HL-60 (cell line): ENCODE results near the gene UTF1.

ENCODE experiments used
- DNase-seq, 2 experiments: peaks; one replicate each; pipeline ENCODE4 v3.0.0-alpha.2; 2010 to 2020; ENCODE audit warnings: low read depth in 1 of 2, low spot score in 1 of 2
- H3K27ac ChIP-seq: fragments of 250-450 bp; sonication (Bioruptor Pico); replicated peaks from 2 replicates; pipeline ENCODE4 v1.5.1; 2020; ENCODE audit warnings: mild to moderate bottlenecking, moderate library complexity
- H3K27me3 ChIP-seq: fragments of 250-450 bp; sonication (Bioruptor Pico); 2 replicates; pipeline ENCODE4 v1.5.1; 2021; ENCODE audit warnings: mild to moderate bottlenecking, moderate library complexity; ENCODE audit not compliant: insufficient read depth, poor library complexity, severe bottlenecking
- H3K4me3 ChIP-seq: replicated peaks from 2 replicates; pipeline ENCODE4 v1.5.1; 2011; ENCODE audit warnings: mild to moderate bottlenecking, control low read depth, low read length; ENCODE audit not compliant: insufficient read depth
- GABPA ChIP-seq: IDR thresholded peaks from 2 replicates; pipeline ENCODE4 v1.6.1; 2012; ENCODE audit warnings: low read depth
- POLR2AphosphoS5 ChIP-seq: IDR thresholded peaks from 2 replicates; pipeline ENCODE4 v1.6.1; 2012; ENCODE audit warnings: low read depth
- SPI1 ChIP-seq: IDR thresholded peaks from 2 replicates; pipeline ENCODE4 v1.6.1; 2012; ENCODE audit warnings: low read depth, mild to moderate bottlenecking, borderline replicate concordance
- TF ChIP-seq, protein P1 (sequence below): IDR thresholded peaks from 2 replicates; pipeline ENCODE4 v1.6.1; 2012; ENCODE audit warnings: low read depth; ENCODE audit not compliant: insufficient replicate concordance
- TF ChIP-seq, protein P2 (sequence below): IDR thresholded peaks from one replicate; pipeline ENCODE4 v1.5.1; 2011; ENCODE audit warnings: low read length, control low read depth, inconsistent platforms; ENCODE audit not compliant: insufficient read depth

Gene UTF1

DNA sequence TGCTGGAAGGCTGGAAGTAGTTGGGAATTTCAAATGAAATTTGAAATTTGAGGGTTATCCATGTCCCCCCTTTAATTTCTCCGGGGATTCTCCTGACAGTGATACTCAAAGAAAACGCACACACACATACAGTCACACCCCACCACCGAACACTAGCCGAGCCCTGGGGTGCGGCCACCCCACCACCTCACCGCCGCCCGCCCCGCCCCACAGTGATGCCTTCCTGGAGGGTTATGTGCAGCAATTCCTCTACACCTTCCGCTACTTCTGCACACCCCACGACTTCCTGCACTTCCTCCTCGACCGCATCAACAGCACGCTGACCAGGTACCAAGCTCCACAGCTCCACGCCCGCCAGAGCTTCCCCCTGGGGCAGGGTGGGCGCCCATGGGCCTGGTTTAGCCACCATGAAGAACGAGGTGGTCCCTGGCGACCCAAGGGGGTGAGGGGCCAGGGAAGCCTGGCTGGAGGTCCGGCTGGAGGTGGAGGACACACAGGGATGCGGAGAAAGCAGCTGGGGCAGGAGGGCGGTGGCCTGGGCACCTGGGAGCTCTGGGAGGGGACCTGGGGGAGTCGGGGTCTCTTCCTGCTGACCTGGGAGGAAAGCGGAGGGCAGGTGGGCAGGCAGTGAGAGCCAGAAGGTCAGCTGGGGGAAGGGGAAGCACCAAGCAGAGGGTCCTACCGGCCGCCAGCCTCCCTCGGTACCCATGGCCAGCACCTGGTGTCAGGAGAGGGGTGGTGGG, 19.4 kb upstream of the UTF1 start:
- H3K27me3 ChIP-seq, result no peaks in the 10 kb centered on the region
- TF ChIP-seq POLR2AphosphoS5, result no peak
- peak; percentile 25; the same call in 1 of the 2 replicates for TF ChIP-seq SPI1
- no peak overlapping the region for H3K4me3 ChIP-seq
- H3K27ac ChIP-seq, result no peak overlapping the region
- no peak for DNase-seq

DNA sequence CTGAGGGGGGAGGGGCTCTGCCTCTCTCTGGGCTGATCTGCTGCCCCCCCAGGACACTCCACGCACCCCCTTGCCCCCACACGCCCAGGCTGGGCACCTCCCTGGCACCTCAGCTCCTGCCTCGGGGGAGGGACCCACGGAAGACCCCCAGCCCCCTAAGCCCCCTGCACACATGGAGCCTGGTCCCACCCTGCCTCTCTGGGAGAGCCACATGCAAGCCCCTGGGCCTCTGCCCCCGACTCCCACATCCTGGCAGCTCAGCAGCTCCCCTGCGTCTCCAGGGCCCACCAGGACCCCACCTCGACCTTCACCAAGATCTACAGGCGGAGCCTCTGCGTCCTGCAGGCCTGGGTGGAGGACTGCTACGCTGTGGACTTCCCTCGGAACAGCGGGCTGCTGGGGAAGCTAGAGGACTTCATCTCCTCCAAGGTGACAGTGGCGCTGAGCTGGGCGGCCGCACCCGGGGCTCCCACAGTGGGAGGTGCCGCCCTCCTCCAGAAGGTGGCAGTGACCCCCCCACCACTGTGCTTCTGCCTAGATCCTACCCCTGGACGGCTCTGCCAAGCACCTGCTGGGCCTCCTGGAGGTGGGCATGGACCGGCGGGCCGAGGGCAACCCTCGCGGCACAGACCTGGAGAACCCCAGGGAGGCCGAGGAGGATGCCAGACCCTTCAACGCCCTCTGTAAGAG, 18.7 kb upstream of the UTF1 start:
- no peak for DNase-seq
- TF ChIP-seq POLR2AphosphoS5, result no peak
- no peak for TF ChIP-seq GABPA
- TF ChIP-seq, protein P1, sequence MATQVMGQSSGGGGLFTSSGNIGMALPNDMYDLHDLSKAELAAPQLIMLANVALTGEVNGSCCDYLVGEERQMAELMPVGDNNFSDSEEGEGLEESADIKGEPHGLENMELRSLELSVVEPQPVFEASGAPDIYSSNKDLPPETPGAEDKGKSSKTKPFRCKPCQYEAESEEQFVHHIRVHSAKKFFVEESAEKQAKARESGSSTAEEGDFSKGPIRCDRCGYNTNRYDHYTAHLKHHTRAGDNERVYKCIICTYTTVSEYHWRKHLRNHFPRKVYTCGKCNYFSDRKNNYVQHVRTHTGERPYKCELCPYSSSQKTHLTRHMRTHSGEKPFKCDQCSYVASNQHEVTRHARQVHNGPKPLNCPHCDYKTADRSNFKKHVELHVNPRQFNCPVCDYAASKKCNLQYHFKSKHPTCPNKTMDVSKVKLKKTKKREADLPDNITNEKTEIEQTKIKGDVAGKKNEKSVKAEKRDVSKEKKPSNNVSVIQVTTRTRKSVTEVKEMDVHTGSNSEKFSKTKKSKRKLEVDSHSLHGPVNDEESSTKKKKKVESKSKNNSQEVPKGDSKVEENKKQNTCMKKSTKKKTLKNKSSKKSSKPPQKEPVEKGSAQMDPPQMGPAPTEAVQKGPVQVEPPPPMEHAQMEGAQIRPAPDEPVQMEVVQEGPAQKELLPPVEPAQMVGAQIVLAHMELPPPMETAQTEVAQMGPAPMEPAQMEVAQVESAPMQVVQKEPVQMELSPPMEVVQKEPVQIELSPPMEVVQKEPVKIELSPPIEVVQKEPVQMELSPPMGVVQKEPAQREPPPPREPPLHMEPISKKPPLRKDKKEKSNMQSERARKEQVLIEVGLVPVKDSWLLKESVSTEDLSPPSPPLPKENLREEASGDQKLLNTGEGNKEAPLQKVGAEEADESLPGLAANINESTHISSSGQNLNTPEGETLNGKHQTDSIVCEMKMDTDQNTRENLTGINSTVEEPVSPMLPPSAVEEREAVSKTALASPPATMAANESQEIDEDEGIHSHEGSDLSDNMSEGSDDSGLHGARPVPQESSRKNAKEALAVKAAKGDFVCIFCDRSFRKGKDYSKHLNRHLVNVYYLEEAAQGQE, result no peak
- TF ChIP-seq, protein P2, sequence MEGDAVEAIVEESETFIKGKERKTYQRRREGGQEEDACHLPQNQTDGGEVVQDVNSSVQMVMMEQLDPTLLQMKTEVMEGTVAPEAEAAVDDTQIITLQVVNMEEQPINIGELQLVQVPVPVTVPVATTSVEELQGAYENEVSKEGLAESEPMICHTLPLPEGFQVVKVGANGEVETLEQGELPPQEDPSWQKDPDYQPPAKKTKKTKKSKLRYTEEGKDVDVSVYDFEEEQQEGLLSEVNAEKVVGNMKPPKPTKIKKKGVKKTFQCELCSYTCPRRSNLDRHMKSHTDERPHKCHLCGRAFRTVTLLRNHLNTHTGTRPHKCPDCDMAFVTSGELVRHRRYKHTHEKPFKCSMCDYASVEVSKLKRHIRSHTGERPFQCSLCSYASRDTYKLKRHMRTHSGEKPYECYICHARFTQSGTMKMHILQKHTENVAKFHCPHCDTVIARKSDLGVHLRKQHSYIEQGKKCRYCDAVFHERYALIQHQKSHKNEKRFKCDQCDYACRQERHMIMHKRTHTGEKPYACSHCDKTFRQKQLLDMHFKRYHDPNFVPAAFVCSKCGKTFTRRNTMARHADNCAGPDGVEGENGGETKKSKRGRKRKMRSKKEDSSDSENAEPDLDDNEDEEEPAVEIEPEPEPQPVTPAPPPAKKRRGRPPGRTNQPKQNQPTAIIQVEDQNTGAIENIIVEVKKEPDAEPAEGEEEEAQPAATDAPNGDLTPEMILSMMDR, result no peak
- TF ChIP-seq SPI1, result no peak
- H3K4me3 ChIP-seq, result no peak overlapping the region
- H3K27me3 ChIP-seq, result no peaks in the 10 kb centered on the region
- no peak overlapping the region for H3K27ac ChIP-seq

DNA sequence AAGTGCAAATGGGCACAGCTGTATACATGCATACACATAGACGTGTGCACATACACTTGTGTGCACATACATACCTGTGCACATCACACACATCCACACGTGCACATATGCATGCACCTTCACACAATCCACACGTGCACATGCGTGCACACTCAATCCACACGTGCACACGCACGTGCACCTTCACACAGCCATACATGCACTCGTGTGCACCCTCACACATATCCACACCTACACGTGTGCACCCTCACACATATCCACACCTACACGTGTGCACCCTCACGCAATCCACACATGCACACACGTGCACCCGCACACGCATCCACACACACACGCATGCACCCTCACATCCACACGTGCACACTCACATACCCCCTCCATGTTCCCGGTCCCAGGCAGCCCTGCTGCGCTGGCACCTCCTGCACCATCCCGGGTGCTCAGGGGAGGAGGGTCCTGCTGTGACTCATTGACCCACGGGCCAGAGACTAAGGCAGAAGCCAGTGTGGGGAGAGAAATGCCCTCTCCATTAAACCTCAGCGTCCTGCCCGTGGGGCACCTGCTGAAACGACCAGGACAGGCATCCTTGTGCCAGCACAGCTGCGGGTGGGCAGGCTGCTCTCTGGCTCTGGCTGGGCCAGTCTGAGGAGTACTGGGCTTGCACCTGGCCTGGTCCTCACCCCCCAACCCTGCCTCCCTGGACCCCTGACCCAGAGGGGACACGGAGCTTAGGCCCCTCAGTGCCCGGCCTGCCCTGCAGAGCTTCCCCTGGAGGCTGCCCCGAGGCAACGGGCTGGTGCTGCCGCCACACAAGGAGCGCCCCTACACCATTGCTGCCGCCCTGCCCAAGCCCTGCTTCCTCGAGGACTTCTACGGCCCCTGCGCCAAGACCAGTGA, 17.8 kb upstream of the UTF1 start:
- TF ChIP-seq GABPA (no peak), POLR2AphosphoS5 (no peak), SPI1 (no peak)
- TF ChIP-seq, protein P1, result no peak
- TF ChIP-seq, protein P2, result no peak
- Histone ChIP-seq H3K27me3 (no peaks in the 10 kb centered on the region), H3K27ac (no peak overlapping the region), H3K4me3 (no peak overlapping the region)
- no peak for DNase-seq
